Kidney tubule cell (primary cell): ENCODE data around the gene ZNF532.

Experiments
- DNase-seq: peaks from one replicate; pipeline ENCODE4 v3.0.0-alpha.2; 2018; ENCODE audit warnings: low spot score

Gene ZNF532

DNA sequence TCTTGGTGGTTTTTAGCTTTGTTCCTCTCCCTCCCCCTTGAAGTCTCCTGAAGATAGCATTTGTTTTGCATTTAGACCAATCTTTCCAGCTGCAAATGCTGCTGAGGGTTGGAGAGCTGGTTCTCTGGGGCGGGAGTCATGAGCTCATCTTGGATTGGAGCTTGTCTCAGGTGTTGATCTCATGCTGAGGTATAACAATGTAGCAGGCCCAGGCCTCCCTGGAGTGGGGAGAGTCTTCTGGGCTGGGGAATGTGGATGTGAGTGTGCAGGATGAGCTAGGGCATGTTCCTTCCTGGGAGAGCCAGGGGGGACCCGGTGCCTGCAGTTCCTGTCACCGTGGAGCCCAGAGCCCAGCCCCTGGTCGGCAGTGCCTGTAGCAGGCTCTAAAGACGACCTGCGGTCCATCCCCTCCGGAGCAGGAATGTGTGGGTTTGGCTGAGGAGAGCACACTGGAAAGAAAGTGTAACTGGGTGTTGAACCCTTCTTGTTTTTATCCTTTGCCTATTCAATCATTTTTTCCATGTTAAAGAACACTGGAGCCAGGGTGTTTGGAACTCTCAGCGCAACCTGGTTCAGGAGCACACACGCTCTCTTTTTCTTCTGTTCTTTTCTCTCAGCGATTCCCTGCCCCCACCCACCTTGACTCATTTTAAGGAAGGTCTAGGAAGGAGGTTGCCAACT is 2.7 kb downstream of the ZNF532 start:
- peak; percentile 61 for DNase-seq

DNA sequence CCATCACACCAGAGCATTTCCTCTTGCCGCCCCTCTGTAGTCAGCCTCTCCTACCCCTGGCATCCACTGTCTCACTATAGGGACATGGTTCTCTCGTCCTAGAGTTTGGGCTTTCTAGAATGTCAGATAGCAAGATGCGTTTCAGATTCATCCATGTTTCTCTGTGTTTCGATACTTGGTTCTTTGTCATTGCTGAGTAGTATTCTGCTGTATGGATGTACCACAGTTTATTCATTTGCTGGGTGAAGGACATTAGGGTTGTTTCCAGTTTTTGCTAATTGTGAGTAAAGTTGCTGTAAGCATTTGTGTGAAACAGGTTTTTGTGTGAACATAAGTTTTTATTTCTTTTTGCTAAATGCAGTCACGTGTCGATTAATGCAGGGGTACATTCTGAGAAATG is 3.8 kb downstream of the ZNF532 start:
- DNase-seq, result no peak

DNA sequence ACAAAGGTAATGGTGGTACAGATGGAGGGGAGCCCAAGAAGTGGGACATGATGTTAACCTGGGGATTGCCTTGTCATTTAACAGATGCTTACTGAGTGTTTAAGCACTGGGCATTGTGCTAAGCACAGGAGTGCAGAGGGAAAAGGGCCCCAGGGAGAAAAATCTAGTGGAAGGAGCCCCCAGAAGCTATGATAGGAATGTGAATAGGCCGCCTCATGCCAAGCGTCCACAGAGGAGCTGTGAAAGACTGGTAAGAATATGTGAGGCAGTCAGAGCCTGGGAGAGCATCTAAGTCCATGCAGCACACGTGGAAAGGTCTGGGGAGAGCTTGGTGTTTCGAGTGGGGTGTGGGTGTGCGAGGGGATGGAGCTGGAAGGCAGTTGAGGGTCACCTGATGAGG is 5.5 kb downstream of the ZNF532 start:
- DNase-seq, result no peak

DNA sequence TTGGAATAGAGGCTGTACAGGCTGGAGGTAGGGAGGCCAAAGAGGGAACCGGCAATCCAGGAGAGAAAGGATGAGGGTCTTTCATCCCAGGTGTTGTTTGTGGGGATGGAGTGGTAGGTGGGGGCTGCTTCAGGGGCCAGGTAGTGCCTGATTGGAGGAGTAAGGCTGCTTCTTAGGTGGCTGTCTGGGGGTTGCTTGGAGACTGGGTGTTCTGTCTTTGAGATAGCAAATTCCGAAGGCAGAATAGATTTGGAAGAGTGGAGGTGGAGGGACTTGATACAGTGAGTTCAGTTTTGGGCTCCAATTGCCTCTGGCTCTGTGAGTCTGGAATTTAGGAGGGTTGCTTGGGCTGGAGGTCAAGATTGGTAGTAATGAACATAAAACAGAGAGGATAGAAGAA is 5.9 kb downstream of the ZNF532 start:
- no peak for DNase-seq

DNA sequence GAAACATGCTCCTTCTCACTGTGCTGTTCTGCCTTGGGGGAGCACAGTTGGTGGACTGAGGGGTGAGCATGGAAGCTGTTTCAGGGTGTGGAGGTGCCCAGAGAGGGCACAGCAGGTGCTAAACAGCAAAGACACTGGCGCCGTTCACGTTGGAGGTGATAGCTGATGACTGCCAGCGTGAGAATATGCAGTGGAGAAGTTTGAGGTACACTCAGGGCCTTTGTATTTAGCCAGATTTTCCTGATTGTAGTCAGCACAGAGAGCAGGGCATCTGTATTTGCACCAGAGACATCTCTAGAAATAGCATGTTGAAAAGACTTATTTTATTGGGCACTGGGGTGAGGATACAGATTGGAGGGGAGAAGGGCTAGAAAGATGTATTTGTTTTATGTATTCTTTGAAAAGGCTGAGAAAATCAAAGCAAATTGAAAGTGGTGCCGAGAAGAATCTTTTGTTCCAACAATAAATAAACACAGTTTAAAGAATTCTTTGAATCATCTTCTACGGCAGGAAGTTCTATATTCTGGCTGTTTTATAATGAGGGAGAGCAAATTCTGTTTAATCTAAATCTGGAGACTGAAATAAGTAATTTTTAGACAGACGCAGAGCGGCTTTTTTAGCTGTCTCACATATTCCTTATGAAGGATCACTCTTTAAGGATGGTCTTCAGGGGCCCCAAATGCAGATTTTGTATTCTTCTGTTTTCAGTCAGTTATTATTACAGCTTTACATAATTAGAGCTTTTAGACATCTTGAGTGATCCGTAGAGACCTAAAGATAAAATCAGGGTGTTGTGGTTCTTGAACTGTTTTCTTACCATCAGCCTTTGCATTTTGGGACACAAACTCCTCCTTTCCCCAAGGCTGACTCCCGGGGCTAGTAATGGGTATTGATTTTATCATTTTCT is 7.1 kb downstream of the ZNF532 start:
- no peak for DNase-seq

DNA sequence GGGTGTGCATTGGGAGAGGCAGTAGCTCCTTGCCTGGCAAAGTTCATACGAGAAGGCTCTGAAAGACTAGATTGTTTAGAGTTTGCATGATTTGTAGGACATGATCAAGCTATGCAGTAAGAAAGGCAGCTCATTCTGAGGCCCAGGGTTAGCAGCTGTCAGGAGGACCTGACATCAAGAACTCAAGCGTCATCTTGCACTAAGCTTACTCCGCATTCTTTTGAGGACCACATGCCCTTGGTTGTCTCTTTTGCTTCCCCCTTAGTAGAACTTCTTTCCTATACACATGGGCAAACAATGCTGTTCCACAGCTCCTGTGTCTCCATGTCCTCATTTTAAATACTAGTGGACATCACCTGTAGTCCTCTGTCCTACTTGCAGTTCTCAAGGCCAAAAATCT is 14.0 kb downstream of the ZNF532 start:
- no peak for DNase-seq

DNA sequence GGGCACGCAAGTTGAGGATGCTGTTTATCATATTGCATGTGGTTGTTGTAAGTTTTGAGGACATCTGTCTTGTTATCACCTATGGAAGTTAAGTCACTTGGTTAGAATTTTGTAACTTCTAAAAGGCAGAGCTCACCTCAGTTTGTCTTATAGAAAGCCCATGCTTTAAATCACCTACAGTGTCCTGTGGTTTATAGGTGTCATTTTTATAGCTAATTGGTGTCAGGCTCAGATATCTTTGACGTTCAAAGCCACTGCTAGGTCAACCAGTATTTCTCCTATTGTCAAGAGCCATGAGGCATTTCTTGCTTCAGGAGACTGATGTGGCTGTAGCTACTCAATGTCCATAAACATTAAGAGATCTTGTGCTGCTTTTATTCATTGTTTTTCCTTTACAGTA is 16.8 kb downstream of the ZNF532 start:
- DNase-seq, result no peak

DNA sequence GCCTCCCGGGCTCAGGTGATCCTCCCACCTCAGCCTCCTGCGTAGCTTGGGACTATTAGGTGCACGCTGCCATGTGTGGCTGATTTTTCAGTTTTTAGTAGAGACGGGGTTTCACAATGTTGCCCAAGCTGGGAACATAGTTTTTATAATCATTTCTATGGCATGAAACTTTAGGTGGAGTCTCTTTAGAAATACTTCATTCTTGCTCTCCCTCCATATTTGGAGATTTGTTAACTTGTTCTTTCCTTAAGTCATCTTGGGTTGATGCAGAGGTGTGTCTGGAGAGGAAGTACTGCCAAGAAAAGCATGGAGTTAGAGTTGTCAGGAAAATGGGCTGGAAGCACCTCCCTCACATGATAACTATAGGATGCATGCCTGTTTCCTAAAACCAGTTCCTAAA is 17.4 kb downstream of the ZNF532 start:
- no peak for DNase-seq

DNA sequence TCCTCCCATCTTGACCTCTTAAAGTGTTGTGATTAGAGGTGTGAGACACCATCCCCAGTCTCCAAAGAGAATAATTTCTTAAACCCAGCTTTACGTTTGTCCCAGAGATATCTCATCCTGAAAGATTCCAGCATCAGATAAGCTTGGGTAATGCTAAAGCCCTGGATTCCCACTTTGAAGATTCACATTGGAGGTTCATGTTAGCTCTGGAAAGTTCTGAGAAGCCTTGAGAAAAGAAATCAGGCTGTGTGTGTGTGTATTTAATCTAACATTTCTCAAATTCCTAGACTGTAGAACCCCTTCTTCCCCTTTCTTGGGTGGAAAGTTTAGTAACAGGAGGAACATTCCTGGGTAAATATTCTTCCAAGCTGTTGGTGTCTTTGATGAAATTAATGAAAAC is 18.0 kb downstream of the ZNF532 start:
- DNase-seq, result no peak

DNA sequence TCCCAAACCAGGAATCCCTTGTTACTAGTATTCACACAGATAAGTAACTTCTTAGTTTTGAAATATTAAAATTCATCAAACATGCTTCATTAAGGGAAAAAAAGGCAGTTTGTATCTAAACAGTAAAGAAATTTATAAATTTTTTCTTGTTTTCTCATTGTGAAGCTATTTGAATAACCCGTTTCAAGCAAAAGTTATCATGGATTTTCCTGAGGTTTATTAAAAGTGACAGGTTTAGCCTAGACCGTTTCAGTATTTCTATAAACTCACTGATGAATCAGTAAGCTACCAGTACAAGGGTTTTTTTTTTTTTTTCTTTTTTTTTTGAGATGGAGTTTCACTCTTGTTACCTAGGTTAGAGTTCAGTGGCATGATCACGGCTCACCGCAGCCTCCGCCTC is 20.0 kb downstream of the ZNF532 start:
- DNase-seq, result no peak

DNA sequence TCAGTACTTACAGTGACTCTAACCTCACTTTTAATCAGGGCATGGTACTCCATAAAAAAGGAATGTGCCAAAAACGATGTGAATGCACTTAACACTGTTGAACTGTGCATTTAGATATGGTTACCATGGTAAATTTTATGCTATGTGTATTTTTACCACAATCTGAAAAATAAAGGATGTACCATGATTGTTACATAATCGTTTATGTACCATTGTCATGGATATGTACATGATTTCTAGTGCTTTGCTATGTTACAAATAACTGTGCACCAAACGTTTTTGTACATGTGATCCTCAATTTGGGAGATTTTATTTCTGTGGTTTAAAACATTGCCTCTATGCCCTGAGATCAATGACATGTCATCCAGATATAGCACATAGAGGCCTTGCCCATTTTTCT is 21.8 kb downstream of the ZNF532 start:
- no peak for DNase-seq

DNA sequence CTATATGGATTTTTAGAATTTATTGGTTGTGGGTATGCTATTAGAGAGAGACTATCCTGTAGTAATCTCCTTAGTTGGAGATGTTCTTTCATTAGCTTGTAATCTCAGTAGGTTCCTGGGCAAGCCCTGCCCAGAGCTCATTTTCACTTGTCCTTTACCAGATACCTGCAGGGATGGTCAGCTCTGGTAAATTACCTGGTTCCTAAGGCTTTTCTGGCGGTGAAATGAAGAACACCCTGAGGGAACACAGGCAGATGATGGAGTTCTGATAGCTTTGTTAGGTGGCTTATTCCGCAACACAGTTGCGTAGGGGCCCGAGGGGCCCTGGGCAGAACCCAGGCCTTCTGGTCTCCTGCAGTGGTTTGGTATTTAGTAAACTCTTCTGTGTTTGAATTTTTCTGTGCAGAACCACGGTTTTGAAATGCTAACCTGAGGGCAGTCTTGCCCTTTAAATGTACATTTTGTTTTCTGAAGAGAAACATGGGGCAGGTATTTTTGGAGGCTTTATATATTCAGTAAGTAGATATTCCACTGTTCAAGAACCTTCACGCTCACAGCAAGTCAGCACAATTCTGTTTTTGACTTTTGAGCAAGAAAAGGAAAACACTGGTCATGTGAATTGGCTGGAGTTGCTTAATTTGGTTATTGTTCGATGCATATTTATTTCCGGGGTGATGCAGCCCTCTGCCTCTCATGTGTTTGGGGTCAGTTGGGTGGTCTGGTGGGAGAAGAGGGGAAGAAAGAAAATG is 22.4 kb downstream of the ZNF532 start:
- no peak for DNase-seq

DNA sequence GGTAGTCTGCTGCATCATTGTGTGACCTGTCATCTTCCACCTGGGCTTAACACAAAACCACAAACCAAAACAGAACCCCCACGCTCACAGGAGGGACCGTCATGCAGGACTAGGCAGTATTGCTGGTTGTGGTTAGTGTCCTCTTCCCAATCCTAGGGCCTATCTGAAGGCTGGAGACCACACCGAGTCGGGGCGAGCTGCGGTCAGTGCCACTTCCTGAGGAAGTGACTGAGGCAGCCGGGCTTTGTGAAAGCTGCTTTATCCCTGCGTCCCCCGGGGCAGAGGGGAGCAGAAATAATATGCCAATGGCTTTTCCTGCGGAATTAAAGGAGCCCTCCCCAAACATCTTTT is 22.9 kb downstream of the ZNF532 start:
- peak; percentile 80 for DNase-seq

DNA sequence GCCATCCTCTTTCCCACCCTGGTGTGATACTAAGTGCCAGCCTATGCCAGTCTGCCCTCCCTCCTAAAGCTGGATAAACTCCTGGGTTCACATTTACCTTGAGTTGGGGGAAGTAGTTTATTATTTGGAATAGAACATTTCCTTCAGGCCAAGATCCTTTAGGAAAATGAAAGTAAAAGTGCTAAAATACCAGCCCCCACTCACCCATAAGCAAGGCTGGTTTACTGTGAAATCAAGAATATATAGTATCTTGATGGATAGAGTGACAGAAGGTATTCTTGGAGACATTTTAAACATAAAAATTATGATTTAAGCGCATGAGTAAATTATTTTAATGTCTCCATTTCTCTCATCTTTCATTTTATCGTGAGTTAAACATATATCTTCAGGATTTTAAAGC is 27.1 kb downstream of the ZNF532 start:
- no peak for DNase-seq

DNA sequence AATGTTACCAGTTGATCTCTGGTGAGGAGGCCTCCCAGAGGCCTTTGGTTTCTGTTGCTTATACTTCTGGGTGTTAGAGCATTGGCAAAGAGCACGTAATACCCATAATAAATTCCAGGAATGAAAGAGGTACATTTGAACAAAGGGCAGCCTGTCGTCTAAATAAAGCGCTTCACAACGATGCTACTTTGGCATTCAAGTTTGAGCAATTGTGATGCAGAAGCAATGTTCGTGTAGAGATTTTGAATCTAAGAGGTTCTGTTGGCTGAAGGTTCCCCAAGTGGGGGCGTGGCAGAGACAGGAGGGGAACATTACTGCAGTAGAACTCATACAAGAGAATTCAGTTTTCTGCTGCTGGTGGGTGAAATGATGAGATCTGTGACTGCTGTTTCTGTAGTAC is 27.8 kb downstream of the ZNF532 start:
- no peak for DNase-seq

DNA sequence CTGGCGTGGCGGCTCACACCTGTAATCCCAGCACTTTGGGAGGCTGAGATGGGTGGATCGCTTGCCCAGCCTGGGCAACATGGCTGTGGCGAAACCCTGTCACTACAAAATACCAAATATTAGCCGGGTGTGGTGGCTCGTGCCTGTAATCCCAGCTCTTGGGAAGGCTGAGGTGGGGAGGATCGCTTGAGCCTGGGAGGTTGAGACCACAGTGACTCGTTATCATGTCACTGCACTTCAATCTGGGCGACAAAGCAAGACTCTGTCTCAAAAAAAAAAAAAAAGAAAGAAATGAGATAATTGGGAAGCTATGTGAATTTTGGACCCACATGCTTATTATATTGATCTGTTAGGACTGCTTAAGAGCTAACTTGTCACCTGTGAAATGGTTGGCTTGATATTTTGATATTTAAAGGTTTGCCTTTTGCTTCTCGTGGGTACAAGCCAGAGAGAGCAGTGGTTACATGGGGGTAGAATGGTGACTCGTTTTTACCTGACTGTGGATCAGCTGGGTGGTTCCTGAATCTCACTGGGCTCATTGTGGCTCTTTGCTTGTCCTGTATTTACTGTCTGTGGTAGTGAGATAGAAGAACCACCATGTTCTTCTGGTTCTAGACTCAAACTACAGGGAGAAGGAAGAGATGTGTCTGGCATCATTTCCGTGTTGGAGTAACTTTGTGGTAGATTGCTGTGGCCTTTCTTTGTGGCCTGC is 28.9 kb downstream of the ZNF532 start:
- DNase-seq, result peak; percentile 89

DNA sequence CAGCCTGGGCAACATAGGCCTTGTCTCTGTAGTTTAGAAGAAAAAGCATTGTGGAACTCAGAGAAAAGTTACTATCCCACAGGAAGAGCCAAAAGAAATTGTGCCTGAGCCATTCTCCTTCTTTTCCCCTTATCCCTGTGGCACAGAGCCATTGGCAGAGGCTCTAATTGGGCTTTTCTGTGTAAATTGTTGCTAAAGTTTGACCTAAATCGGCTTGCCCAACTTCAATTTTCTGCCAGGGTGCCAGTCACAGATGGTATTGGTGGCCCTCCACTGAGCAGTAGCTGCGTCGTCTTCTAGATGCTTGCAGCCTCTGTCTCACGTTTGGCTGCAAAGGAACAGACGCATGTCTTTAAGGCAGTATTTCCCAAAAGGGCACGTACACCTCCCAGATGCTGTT is 30.3 kb downstream of the ZNF532 start:
- no peak for DNase-seq

DNA sequence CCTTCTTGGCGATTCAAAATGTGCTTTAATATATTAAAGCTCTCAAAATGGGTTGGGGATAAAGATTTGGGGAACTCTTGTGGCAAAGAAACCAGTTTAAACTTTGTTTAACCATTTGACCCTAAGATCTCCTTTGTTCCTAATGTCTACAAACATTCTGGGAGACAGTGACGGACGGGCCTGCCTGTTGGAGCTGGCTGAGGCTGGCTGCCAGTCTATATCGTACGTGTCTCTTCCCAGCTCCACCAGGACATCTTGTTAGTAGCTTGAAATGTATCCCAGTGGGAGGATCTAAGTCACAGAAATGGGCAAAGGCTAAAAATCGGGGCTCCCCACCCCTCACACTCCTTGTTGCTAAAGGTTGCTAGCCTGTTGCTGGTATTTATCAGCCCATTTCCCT is 30.7 kb downstream of the ZNF532 start:
- DNase-seq, result no peak

DNA sequence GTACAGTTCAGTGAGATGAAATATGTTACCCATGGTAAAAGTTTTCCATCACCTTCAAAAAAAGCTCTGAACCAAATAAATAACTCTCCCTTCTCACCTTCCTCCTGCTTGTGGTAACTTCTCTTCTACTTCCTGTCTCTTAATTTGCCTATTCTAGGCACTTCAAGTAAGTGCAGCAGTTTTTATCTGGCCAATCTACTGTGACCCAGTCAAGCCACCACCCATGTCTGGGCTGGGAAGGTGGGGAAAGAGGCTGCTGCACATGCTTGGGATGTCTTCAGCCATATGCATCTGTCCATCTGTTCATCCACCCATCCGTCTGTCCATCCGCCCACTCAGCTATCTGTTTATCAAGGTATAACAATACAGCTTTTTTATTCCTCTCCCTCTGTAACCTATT is 31.6 kb downstream of the ZNF532 start:
- DNase-seq, result no peak

DNA sequence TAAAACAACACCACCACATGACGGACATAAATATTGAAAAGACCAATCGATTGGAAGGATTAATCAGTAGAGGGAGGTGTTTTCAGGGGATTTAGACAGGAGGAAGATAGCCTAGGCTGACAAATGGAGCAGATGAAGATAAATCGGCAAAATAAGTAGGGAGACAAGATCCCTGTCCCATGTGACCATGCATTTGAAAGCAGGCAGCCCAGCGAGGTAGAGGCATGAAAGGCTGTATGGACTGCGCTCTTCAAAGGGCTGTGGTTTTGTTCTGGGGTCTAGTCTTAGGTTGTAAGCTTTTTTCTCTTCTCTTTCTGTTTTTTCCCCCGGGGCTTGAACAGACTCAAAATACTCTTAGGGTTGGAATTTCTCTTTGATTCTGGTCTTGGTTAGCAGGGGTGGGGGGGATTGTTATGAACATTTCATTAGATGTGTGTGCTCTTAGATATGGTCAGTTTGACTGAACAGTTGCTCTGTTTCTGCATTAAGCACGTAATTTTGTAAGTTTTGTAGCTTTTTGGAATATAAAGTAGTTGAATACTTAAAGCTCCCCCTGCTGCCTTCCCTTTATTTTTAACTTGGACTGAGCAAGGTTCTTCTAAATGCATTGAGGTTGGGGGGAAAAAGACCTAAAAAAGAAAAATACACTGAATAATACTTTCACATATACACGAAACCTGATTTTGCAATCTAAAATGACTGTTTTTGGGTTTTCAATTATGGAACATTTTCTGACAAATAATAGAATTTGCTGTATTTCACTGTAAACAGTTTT is 32.2 kb downstream of the ZNF532 start:
- no peak for DNase-seq

DNA sequence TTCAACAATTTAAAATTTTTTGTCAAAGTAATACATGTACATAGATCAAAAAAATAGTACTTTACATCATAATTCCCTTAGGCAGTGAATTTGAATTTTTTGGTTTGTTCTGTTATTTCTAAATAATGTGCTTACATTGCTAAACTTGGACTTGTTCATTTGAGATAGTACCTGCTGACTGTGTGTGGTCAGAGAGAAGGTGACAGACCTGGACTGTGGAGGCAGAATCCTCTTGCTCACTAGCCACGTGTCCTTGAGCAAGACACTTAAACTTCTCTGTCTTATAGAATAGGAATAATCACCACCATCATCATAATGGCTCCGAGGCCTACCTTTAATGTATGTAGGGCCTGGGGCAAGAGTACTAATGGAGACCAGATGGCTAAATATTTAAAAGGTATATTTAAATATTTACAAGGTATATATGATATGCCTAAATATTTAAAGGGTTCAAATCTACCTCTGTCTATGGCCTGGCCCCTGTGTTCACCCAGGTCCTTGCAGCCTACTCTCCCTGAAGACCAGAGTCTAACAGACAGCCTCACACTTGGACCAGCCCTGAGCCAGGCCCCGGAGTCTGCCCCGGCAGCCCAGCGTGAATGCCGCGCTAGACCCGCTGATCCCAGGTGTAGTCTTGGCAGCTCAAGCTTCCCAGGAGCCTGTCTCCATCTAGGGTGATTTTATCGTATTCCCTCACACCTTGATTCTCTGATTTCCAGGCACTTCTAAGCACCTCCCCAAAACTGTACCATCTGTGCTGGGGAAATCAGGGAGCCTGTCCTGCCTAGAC is 33.5 kb downstream of the ZNF532 start:
- DNase-seq, result no peak
